IMR-90 (cell line): ENCODE measurements around the gene ACSS1. TPM values are rescaled to one million over a fixed set of nuclear protein-coding genes. Genes with fewer than 3 reads are reported as not detected.
A peak's percentile ranks its signal among the peaks of the same experiment; 100 is the strongest.

ENCODE experiments used
- ATAC-seq: fragments of 200-7000 bp; cut with Tn5 transposase; 2 replicates; pipeline ENCODE4 v1.9.1; 2020; ENCODE audit warnings: low read depth, mild to moderate bottlenecking, moderate library complexity
- BruUV-seq: library from RNA; stranded (reverse); fragments of 400-500 nt; replicated peaks from 2 replicates; lab custom pipeline; 2021; lab: Mats Ljungman, UMichigan
- CTCF ChIA-PET: fragments of 300-600 bp; formaldehyde crosslinking; extraction: SDS; loops from one replicate; lab custom pipeline; 2021; ENCODE audit warnings: antibody characterized with exemption; lab: Yijun Ruan, JAX
- POLR2A ChIA-PET: fragments of 300-600 bp; sonication (Branson Sonifier 250); formaldehyde crosslinking; loops from one replicate; lab custom pipeline; 2022; ENCODE audit warnings: antibody characterized with exemption; ENCODE audit not compliant: unreplicated experiment; lab: Charles Lee
- DNase-seq: peaks from one replicate; pipeline ENCODE4 v3.0.0; 2013
- H2AFZ ChIP-seq: replicated peaks from 2 replicates; pipeline ENCODE3; 2013; ENCODE audit warnings: low read length, mild to moderate bottlenecking; ENCODE audit not compliant: poor library complexity
- H2AK5ac ChIP-seq: 2 replicates; pipeline ENCODE4 v1.6.1; 2013; ENCODE audit warnings: low read depth, low read length, inconsistent platforms
- H2AK9ac ChIP-seq: replicated peaks from 2 replicates; pipeline ENCODE3; 2013; ENCODE audit warnings: mild to moderate bottlenecking, low read depth, low read length, moderate library complexity; ENCODE audit not compliant: poor library complexity
- H2BK120ac ChIP-seq: 2 replicates; pipeline ENCODE4 v1.6.1; 2013; ENCODE audit warnings: low read depth, low read length, inconsistent platforms
- H2BK15ac ChIP-seq: 3 replicates; pipeline ENCODE4 v1.6.1; 2013; ENCODE audit warnings: low read depth, low read length, inconsistent platforms
- H2BK20ac ChIP-seq: 2 replicates; pipeline ENCODE4 v1.6.1; 2013; ENCODE audit warnings: low read depth, mild to moderate bottlenecking, inconsistent platforms, low read length, moderate library complexity
- H2BK5ac ChIP-seq: 2 replicates; pipeline ENCODE4 v1.6.1; 2013; ENCODE audit warnings: mild to moderate bottlenecking, low read depth, low read length, inconsistent platforms; ENCODE audit not compliant: poor library complexity, severe bottlenecking
- H3K14ac ChIP-seq: replicated peaks from 2 replicates; pipeline ENCODE4 v1.6.1; 2013; ENCODE audit warnings: low read depth, low read length, inconsistent platforms
- H3K18ac ChIP-seq: 2 replicates; pipeline ENCODE4 v1.6.1; 2013; ENCODE audit warnings: low read depth, low read length, control low read depth
- H3K23ac ChIP-seq: 2 replicates; pipeline ENCODE4 v1.6.1; 2013; ENCODE audit warnings: low read depth, low read length, inconsistent platforms
- H3K27ac ChIP-seq: 2 replicates; pipeline ENCODE4 v1.5.1; 2013; ENCODE audit warnings: mild to moderate bottlenecking, control low read depth, low read length; ENCODE audit not compliant: insufficient read depth
- H3K27me3 ChIP-seq: 2 replicates; pipeline ENCODE4 v1.6.1; 2013; ENCODE audit warnings: low read length; ENCODE audit not compliant: control insufficient read depth, insufficient read depth
- H3K36me3 ChIP-seq: 2 replicates; pipeline ENCODE4 v1.6.1; 2013; ENCODE audit warnings: low read length, mixed read lengths; ENCODE audit not compliant: control insufficient read depth, insufficient read depth
- H3K4ac ChIP-seq: 2 replicates; pipeline ENCODE4 v1.6.1; 2013; ENCODE audit warnings: low read depth, low read length, inconsistent platforms
- H3K4me1 ChIP-seq: 2 replicates; pipeline ENCODE4 v1.6.1; 2013; ENCODE audit warnings: low read length, mixed read lengths; ENCODE audit not compliant: control insufficient read depth, insufficient read depth
- H3K4me2 ChIP-seq: 2 replicates; pipeline ENCODE4 v1.6.1; 2013; ENCODE audit warnings: low read depth, mild to moderate bottlenecking, control low read depth, low read length, moderate library complexity
- H3K4me3 ChIP-seq: 2 replicates; pipeline ENCODE4 v1.5.1; 2013; ENCODE audit warnings: low read depth, mild to moderate bottlenecking, control low read depth, low read length, moderate library complexity; ENCODE audit not compliant: insufficient read depth
- H3K56ac ChIP-seq: 2 replicates; pipeline ENCODE4 v1.6.1; 2013; ENCODE audit warnings: low read length, inconsistent platforms; ENCODE audit not compliant: insufficient read depth; ENCODE audit errors: extremely low read depth
- H3K79me1 ChIP-seq, 2 experiments: 2 replicates each; pipeline ENCODE4 v1.6.1; 2013; ENCODE audit warnings: low read length in 2 of 2, inconsistent platforms in 1 of 2, low read depth in 1 of 2
- H3K9ac ChIP-seq: 2 replicates; pipeline ENCODE4 v1.6.1; 2013; ENCODE audit warnings: low read depth, low read length, control low read depth
- H3K9me1 ChIP-seq: 2 replicates; pipeline ENCODE4 v1.6.1; 2013; ENCODE audit warnings: low read length, inconsistent platforms; ENCODE audit not compliant: insufficient read depth
- H3K9me3 ChIP-seq: 2 replicates; pipeline ENCODE4 v1.6.1; 2013; ENCODE audit warnings: low read length; ENCODE audit not compliant: control insufficient read depth, insufficient read depth
- H4K20me1 ChIP-seq: 2 replicates; pipeline ENCODE4 v1.6.1; 2013; ENCODE audit warnings: low read length, inconsistent platforms; ENCODE audit not compliant: insufficient read depth
- H4K5ac ChIP-seq: 2 replicates; pipeline ENCODE4 v1.6.1; 2013; ENCODE audit warnings: mild to moderate bottlenecking, low read depth, low read length, control low read depth
- H4K8ac ChIP-seq, 2 experiments: 2 replicates each; pipeline ENCODE4 v1.6.1; 2013; ENCODE audit warnings: low read depth in 2 of 2, low read length in 2 of 2, control low read depth in 1 of 2, inconsistent platforms in 1 of 2
- H4K91ac ChIP-seq: 2 replicates; pipeline ENCODE4 v1.6.1; 2013; ENCODE audit warnings: low read depth, low read length, inconsistent platforms; ENCODE audit not compliant: insufficient read depth
- CEBPB ChIP-seq: IDR thresholded peaks from 2 replicates; pipeline ENCODE4 v1.6.1; 2012; ENCODE audit warnings: low read depth, low read length, improper control_type of control experiment
- FOS ChIP-seq: fragments of 150-350 bp; IDR thresholded peaks from 2 replicates; pipeline ENCODE4 v1.6.1; 2016; ENCODE audit warnings: low read depth, low read length
- MAFK ChIP-seq: IDR thresholded peaks from 2 replicates; pipeline ENCODE4 v1.6.1; 2012; ENCODE audit warnings: low read depth, low read length, improper control_type of control experiment
- MXI1 ChIP-seq: IDR thresholded peaks from 2 replicates; pipeline ENCODE4 v1.6.1; 2012; ENCODE audit warnings: low read depth, mild to moderate bottlenecking, low read length, moderate library complexity, borderline replicate concordance
- WGBS, 2 experiments: methylation state at CpG; one replicate each; pipeline versions ENCODE4 v1.1.5 to v1.1.7; 2013; ENCODE audit warnings: missing lambda C conversion rate in 2 of 2; ENCODE audit not compliant: insufficient read length in 1 of 2; ENCODE audit errors: extremely low coverage in 2 of 2; 5-methylcytosine and 5-hydroxymethylcytosine counted together
- dilution Hi-C: fragments of 300-500 bp; cut with HindIII; formaldehyde crosslinking; loops from one replicate; pipeline ENCODE4 v1.14.3; 2018; ENCODE audit warnings: low sequenced_read_pairs; ENCODE audit not compliant: unreplicated experiment
- in situ Hi-C: fragments of 300-500 bp; cut with MboI; formaldehyde crosslinking; loops from 3 replicates; pipeline ENCODE4 v1.14.3; 2019; ENCODE audit warnings: low sequenced_read_pairs, inconsistent platforms, mixed read lengths
- intact Hi-C: fragments of 100-400 bp; cut with micrococcal nuclease; formaldehyde crosslinking; loops from 2 replicates; pipeline ENCODE4 v1.10.0; 2022
- polyA plus RNA-seq, 3 experiments: library from polyadenylated mRNA; depleted of rRNA; stranded (reverse); fragments of >200 nt; gene quantifications; 2 replicates each; pipeline ENCODE4 v1.2.3, GENCODE V29; 2012; ENCODE audit warnings: low replicate concordance in 1 of 3
- total RNA-seq: library from RNA; depleted of rRNA; stranded (reverse); fragments of >200 nt; gene quantifications from 2 replicates; pipeline ENCODE4 v1.2.3, GENCODE V29; 2012
- TF ChIP-seq, protein P1 (sequence below): fragments of 150-350 bp; IDR thresholded peaks from 2 replicates; pipeline ENCODE4 v1.6.1; 2016; ENCODE audit warnings: low read depth, mild to moderate bottlenecking, low read length, moderate library complexity, borderline replicate concordance
- TF ChIP-seq, protein P2 (sequence below): conservative IDR thresholded peaks from 2 replicates; pipeline ENCODE4 v1.5.1; 2012; ENCODE audit warnings: mild to moderate bottlenecking, low read depth, low read length, improper control_type of control experiment
- TF ChIP-seq, protein P3 (sequence below): fragments of 150-350 bp; IDR thresholded peaks from 2 replicates; pipeline ENCODE4 v1.6.1; 2017; ENCODE audit warnings: mild to moderate bottlenecking, antibody characterized with exemption, low read length, low read depth

Gene ACSS1
- total and polyA plus RNA-seq, 2 of the 4 experiments (the other 2 are of a cell fraction): 0.72 to 1.2 TPM

DNA sequence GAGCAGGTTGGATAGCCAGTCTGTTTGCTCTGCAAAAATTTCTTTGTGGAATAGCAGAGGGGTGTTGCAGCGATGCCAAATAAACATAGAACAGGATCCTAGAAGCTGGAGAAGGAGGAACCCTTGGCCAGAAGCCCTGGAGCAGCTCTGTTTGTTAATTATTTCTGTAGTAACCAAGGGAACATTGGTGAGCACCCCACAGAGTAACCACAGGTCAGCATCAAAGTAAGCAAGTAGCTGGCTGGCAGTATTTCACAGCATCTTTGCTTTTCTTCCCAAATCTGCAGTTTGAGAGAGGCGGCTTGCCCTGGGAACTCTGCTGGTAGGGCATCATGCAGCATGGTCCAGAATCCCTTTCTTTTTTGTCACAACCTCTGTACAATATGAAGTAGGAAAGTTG, 52.7 kb downstream of the ACSS1 start:
- Histone ChIP-seq H3K4ac (no peak overlapping the region), H3K14ac (no peak overlapping the region), H4K5ac (no peak overlapping the region), H2BK5ac (no peak overlapping the region), H3K9me3 (no peaks in the 10 kb centered on the region), H3K27me3 (peaks cover 8% of the 10 kb centered on the region), H3K79me1 (no peaks in the 10 kb centered on the region), H3K23ac (no peak overlapping the region), H3K27ac (no peak overlapping the region), H3K56ac (no peak overlapping the region), H3K4me1 (peaks cover 1% of the 10 kb centered on the region; the same call in 1 of the 2 replicates), H3K9me1 (no peaks in the 10 kb centered on the region), H3K18ac (no peak overlapping the region), H2AK5ac (no peak overlapping the region), H3K4me2 (no peak overlapping the region), H2BK15ac (no peak overlapping the region), H2BK20ac (no peak overlapping the region), H3K9ac (no peak overlapping the region), H2BK120ac (no peak overlapping the region), H4K8ac (no peak overlapping the region), H2AFZ (no peak overlapping the region), H3K36me3 (no peaks in the 10 kb centered on the region), H4K20me1 (no peaks in the 10 kb centered on the region), H2AK9ac (no peak overlapping the region), H4K91ac (no peak overlapping the region), H3K4me3 (no peak overlapping the region)
- intact Hi-C loops: no loop called here
- ATAC-seq (peak; percentile 30), DNase-seq (peak; percentile 4)
- BruUV-seq: no TSS peak
- ChIA-PET CTCF (no interaction called here), POLR2A (no interaction called here)
- in situ Hi-C loops: loop anchor here (10.0 kb wide), 1 partner anchor 170 kb away; no protein-coding TSS in a partner anchor
- dilution Hi-C loops: no loop called here
- WGBS, 2 experiments: 50% methylated on average over 2 of the region's 2 CpGs; no CpG with 5 or more reads in 1 of the 2 experiments
- TF ChIP-seq, protein P1, sequence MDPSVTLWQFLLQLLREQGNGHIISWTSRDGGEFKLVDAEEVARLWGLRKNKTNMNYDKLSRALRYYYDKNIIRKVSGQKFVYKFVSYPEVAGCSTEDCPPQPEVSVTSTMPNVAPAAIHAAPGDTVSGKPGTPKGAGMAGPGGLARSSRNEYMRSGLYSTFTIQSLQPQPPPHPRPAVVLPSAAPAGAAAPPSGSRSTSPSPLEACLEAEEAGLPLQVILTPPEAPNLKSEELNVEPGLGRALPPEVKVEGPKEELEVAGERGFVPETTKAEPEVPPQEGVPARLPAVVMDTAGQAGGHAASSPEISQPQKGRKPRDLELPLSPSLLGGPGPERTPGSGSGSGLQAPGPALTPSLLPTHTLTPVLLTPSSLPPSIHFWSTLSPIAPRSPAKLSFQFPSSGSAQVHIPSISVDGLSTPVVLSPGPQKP: no peak
- TF ChIP-seq CEBPB: no peak
- TF ChIP-seq FOS: no peak
- TF ChIP-seq MAFK: no peak
- TF ChIP-seq, protein P2, sequence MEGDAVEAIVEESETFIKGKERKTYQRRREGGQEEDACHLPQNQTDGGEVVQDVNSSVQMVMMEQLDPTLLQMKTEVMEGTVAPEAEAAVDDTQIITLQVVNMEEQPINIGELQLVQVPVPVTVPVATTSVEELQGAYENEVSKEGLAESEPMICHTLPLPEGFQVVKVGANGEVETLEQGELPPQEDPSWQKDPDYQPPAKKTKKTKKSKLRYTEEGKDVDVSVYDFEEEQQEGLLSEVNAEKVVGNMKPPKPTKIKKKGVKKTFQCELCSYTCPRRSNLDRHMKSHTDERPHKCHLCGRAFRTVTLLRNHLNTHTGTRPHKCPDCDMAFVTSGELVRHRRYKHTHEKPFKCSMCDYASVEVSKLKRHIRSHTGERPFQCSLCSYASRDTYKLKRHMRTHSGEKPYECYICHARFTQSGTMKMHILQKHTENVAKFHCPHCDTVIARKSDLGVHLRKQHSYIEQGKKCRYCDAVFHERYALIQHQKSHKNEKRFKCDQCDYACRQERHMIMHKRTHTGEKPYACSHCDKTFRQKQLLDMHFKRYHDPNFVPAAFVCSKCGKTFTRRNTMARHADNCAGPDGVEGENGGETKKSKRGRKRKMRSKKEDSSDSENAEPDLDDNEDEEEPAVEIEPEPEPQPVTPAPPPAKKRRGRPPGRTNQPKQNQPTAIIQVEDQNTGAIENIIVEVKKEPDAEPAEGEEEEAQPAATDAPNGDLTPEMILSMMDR: no peak
- TF ChIP-seq, protein P3, sequence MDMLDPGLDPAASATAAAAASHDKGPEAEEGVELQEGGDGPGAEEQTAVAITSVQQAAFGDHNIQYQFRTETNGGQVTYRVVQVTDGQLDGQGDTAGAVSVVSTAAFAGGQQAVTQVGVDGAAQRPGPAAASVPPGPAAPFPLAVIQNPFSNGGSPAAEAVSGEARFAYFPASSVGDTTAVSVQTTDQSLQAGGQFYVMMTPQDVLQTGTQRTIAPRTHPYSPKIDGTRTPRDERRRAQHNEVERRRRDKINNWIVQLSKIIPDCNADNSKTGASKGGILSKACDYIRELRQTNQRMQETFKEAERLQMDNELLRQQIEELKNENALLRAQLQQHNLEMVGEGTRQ: no peak
- TF ChIP-seq MXI1: no peak
